SH-SY5Y (cell line): Measurements from ENCODE around the gene DCLK1.

Source experiments
- GATA2 ChIP-seq: IDR thresholded peaks from 2 replicates; pipeline ENCODE4 v1.6.1; 2011; ENCODE audit warnings: mild to moderate bottlenecking, low read depth, low read length
- GATA3 ChIP-seq: IDR thresholded peaks from 2 replicates; pipeline ENCODE4 v1.6.1; 2011; ENCODE audit warnings: low read depth, mild to moderate bottlenecking, low read length, moderate library complexity

DNA sequence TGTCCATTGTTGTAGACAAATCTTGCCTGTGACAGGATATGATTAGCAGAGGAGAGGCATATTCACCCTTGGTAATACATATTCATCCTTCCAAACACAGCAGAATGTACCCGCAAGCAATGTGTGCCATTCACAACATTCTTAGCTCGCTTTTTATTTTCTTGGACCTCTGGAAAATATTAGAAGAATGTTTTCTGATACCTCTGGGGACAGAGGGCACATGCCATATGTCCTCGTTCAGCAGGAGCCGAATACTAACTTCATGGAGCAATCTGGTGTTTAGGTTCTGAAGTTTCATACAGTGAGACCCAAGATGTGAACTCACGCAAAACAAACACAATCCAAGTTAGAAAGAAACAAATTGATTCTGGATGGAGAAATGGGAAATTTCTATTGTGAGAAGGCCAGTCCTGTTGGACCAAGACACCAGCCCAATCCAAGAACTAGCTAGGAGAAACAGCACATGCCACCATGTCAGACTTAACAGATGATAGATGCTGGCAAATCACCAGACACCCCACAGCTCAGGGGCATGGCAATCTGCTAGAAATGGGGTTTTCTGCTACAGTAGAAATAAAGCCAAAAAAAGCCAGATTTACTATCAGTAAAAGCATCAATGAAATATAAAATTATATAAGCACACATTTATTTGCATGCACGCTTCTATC, 297.4 kb downstream of the DCLK1 start:
- TF ChIP-seq GATA2 (no peak), GATA3 (no peak)
